ENCODE measurements around the gene ITGAD. TPM values are rescaled to one million over a fixed set of nuclear protein-coding genes. Genes with fewer than 3 reads are reported as not detected.

Gene ITGAD
- total RNA-seq, 3 donors from 2014 or later = 0.16 TPM; not detected in 2

DNA sequence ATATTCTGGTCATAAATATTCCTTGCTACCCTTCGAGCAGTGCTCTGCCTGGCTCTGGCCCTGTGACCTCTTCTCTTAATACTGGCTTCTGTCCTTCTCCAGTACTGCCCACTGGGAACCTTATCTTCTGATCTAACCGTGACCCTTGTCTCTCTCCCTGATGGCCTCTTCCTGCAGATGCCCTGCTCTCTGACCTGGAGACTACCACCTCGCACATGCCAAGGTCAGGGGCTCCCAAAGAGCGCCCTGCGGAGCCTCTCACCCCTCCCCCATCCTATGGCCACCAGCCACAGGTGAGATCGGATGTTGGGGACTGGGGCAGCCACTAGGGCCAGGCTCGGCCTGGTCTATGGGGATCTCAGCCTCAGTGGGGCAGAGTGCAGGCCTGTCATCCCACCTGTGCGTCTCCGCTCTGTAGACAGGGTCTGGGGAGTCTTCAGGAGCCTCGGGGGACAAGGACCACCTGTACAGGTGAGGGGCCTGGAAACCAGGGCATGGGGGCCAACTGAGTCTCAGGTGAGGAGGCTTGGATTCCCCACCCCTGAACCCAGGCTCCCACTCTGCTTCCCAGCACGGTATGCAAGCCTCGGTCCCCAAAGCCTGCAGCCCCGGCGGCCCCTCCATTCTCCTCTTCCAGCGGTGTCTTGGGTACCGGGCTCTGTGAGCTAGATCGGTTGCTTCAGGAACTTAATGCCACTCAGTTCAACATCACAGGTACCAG is 80.3 kb downstream of the ITGAD start:
- no peak for DNase-seq
- Mint-ChIP-seq H3K4me1 (ENCODE audit: low read depth) (peaks cover 20% of the 10 kb centered on the region), H3K4me3 (no peak overlapping the region), H3K9me3 (no peaks in the 10 kb centered on the region), H3K36me3 (ENCODE audit: insufficient read depth) (no peaks in the 10 kb centered on the region), H3K27me3 (ENCODE audit: low read depth) (peaks cover 12% of the 10 kb centered on the region)
- ATAC-seq = no peak

DNA sequence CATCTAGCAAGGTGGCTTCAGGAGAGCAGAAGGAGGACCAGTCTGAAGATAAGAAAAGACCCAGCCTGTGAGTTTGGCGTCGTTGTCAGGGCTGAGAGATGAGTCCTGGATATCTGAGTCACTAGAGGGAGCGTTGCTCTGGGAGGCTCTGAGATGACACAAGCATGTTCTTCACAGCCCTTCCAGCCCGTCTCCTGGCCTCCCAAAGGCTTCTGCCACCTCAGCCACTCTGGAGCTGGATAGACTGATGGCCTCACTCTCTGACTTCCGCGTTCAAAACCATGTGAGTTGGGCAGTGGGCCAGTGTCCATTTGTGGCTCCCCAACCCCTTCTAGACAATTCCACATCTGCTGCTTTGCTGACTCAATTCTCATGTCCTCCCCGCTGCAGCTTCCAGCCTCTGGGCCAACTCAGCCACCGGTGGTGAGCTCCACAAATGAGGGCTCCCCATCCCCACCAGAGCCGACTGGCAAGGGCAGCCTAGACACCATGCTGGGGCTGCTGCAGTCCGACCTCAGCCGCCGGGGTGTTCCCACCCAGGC is 81.1 kb downstream of the ITGAD start:
- H3K9me3 Mint-ChIP-seq = no peaks in the 10 kb centered on the region
- peaks cover 12% of the 10 kb centered on the region for H3K27me3 Mint-ChIP-seq (ENCODE audit: low read depth)
- ATAC-seq (no peak), DNase-seq (no peak)
- H3K4me1 Mint-ChIP-seq (ENCODE audit: low read depth) = peaks cover 20% of the 10 kb centered on the region
- no peak overlapping the region for H3K4me3 Mint-ChIP-seq
- no peaks in the 10 kb centered on the region for H3K36me3 Mint-ChIP-seq (ENCODE audit: insufficient read depth)

DNA sequence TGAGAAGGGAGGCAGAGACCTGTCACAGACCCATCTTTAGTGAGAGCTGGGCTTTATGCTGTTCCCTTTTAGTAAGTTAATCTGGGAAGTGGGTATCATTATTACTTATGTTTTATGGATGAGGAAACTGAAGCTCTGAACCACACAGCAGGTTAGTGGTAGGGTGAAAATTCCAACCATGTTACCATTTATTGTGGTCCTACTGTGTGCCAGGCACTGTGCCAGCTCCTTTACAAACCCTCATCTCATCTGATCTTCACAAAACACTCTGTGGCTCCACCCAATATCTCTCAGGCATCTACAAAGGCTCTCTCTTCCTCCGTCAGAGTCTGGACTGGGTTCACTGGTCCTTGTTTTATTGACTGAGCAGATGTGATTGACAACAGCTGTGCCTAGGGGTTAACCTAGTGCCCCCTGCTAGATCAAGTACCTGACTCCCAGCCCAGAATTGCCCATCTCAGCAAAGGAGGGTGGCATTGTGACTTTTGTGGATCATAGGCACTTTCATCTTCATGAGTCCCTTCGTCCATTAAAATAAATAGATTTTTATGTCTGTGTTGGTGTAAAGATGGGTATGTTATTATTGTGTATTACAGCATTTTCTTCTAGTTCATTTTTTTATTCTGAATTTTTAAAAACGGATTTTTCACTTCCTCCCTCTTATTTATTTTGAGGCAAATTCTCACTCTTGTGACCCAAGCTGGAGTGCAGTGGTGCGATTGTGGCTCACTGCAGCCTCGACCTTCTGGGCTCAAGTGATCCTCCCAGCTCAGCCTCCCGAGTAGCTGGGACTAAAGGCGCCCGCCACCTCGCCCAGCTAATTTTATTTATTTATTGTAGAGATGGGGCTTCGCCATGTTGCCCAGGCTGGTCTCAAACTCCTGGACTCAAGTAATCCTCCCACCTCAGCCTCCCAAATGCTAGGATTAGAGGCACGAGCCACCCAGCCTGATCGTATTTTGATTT is 81.9 kb downstream of the ITGAD start:
- DNase-seq = no peak
- Mint-ChIP-seq H3K36me3 (ENCODE audit: insufficient read depth) (no peaks in the 10 kb centered on the region), H3K9me3 (no peaks in the 10 kb centered on the region), H3K4me1 (ENCODE audit: low read depth) (peaks cover 20% of the 10 kb centered on the region), H3K27me3 (ENCODE audit: low read depth) (peaks cover 12% of the 10 kb centered on the region), H3K4me3 (no peak overlapping the region)
- no peak for ATAC-seq

DNA sequence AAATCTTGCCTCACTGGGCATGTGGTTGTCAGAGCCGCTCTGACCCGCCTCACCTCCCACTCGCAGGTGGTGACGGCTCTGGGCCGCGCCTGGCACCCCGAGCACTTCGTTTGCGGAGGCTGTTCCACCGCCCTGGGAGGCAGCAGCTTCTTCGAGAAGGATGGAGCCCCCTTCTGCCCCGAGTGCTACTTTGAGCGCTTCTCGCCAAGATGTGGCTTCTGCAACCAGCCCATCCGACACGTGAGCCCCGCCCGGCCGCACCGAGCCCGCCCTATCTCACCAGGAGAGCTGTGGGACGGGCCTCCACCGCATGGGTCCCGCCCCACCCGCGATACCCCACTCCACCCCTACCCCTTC is 82.8 kb downstream of the ITGAD start:
- H3K4me1 Mint-ChIP-seq (ENCODE audit: low read depth) = peaks cover 20% of the 10 kb centered on the region
- H3K9me3 Mint-ChIP-seq = no peaks in the 10 kb centered on the region
- H3K4me3 Mint-ChIP-seq = peak overlapping the region; percentile 79
- DNase-seq (no peak), ATAC-seq (no peak)
- H3K36me3 Mint-ChIP-seq (ENCODE audit: insufficient read depth) = no peaks in the 10 kb centered on the region
- H3K27me3 Mint-ChIP-seq (ENCODE audit: low read depth) = peaks cover 12% of the 10 kb centered on the region

Other genes starting within 250 kb of the ITGAD start
- gene PRSS36, start 243.3 kb upstream of the ITGAD start, total RNA-seq = under 1 TPM in 2 of 3 donors, not detected in 1; 0.40 to 0.78 TPM
- 100 to 1,000 TPM; 783 to 850 (median 809) TPM for gene FUS, start 213.2 kb upstream of the ITGAD start, total RNA-seq
- 1 to 10 TPM; 1.3 to 2.7 (median 2.5) TPM for gene PYCARD, start 190.6 kb upstream of the ITGAD start, total RNA-seq
- gene TRIM72, start 179.2 kb upstream of the ITGAD start, total RNA-seq = not detected
- not detected for gene PYDC1, start 176.2 kb upstream of the ITGAD start, total RNA-seq
- 1 to 10 TPM in 1 of 3 donors, under 1 TPM in 2; 0.90 to 1.8 (median 0.99) TPM for gene ITGAM, start 133.4 kb upstream of the ITGAD start, total RNA-seq
- gene ITGAX, start 38.2 kb upstream of the ITGAD start, total RNA-seq = 1 to 10 TPM in 2 of 3 donors, under 1 TPM in 1; 0.89 to 2.3 (median 2.2) TPM
- gene COX6A2, start 35.0 kb downstream of the ITGAD start, total RNA-seq = not detected
- under 1 TPM in 2 of 3 donors, not detected in 1; 0.16 to 0.27 TPM for gene ZNF843, start 49.5 kb downstream of the ITGAD start, total RNA-seq
- 10 to 100 TPM; 18.4 to 18.9 (median 18.7) TPM for gene ARMC5, start 66.2 kb downstream of the ITGAD start, total RNA-seq
- gene TGFB1I1, start 78.8 kb downstream of the ITGAD start, total RNA-seq = under 1 TPM in 2 of 3 donors, not detected in 1; 0.30 to 0.34 TPM
- gene SLC5A2, start 89.8 kb downstream of the ITGAD start, total RNA-seq = not detected
- 10 to 100 TPM; 43.9 to 49.1 (median 45.9) TPM for gene RUSF1, start 115.1 kb downstream of the ITGAD start, total RNA-seq
- not detected for gene AHSP, start 134.6 kb downstream of the ITGAD start, total RNA-seq